ENCODE data around the gene ADAM12. TPM values are rescaled to one million over a fixed set of nuclear protein-coding genes. Genes with fewer than 3 reads are reported as not detected.
"Not testable (repeated sequence)": the region's sequence is repeated elsewhere in the genome, so short reads cannot be mapped to it uniquely, and the experiment has no call there.

The ADAM12 gene
- total and polyA plus RNA-seq, 2 experiments from 2014 or later, result 0.13 to 0.87 TPM

DNA sequence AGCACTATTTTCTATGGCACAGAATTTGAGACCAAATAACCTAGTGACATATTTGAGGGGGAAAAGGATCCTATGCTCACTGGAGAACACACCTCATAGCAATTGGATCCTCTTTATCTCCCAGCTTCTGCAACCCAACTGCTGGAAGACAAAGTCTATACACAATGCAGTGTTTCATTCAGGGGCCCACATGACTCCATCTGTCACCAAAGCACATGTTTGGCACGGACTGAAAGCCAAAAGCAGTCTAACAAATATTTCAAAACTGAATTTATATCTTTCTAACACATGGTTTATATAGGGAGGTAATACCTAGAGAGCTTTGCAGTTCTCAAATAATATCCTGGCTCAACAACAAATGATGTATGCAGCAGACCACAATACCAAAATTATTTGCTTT is 39.2 kb downstream of the ADAM12 start:
- no peaks in the 10 kb centered on the region for H3K79me2 ChIP-seq (replicated peaks; ENCODE audit: insufficient read depth)

DNA sequence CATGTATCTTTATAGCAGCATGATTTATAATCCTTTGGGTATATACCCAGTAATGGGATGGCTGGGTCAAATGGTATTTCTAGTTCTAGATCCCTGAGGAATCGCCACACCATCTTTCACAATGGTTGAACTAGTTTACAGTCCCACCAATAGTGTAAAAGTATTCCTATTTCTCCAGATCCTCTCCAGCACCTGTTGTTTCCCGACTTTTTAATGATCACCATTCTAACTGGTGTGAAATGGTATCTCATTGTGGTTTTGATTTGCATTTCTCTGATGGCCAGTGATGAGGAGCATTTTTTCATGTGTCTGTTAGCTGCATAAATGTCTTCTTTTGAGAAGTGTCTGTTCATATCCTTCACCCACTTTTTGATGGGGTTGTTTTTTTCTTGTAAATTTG is 44.8 kb downstream of the ADAM12 start:
- ATAC-seq; H3K27me3 ChIP-seq (ENCODE audit: insufficient read depth); H3K79me2 ChIP-seq (replicated peaks; ENCODE audit: insufficient read depth); DNase-seq (ENCODE audit: low spot score); H3K9me3 Mint-ChIP-seq; H3K27me3 Mint-ChIP-seq (ENCODE audit: insufficient read depth, low read depth, poor library complexity); H3K27ac ChIP-seq (ENCODE audit: low read depth); H3K36me3 Mint-ChIP-seq (ENCODE audit: low read depth); H3K4me1 Mint-ChIP-seq; H3K36me3 ChIP-seq (ENCODE audit: insufficient read depth); H2AFZ ChIP-seq; H3K27ac Mint-ChIP-seq; H3K4me3 ChIP-seq; H3K4me3 Mint-ChIP-seq; H3K4me2 ChIP-seq; H3K4me1 ChIP-seq (ENCODE audit: insufficient read depth); H3F3A ChIP-seq (replicated peaks; ENCODE audit: low read depth); H3K9me2 ChIP-seq (ENCODE audit: insufficient read depth); H4K20me1 ChIP-seq (replicated peaks; ENCODE audit: insufficient read depth): not testable (repeated sequence)

More for the DNA sequence above, 39.2 kb downstream of the ADAM12 start:
- Histone ChIP-seq H3K27me3 (ENCODE audit: insufficient read depth) (no peaks in the 10 kb centered on the region), H3K4me2 (no peak overlapping the region), H3K4me1 (ENCODE audit: insufficient read depth) (no peaks in the 10 kb centered on the region), H3F3A (replicated peaks; ENCODE audit: low read depth) (no peaks in the 10 kb centered on the region), H4K20me1 (replicated peaks; ENCODE audit: insufficient read depth) (no peaks in the 10 kb centered on the region), H3K27ac (ENCODE audit: low read depth) (no peak overlapping the region), H2AFZ (no peak overlapping the region), H3K9me2 (ENCODE audit: insufficient read depth) (no peaks in the 10 kb centered on the region), H3K4me3 (no peak overlapping the region), H3K36me3 (ENCODE audit: insufficient read depth) (no peaks in the 10 kb centered on the region)
- TF ChIP-seq, protein P1, sequence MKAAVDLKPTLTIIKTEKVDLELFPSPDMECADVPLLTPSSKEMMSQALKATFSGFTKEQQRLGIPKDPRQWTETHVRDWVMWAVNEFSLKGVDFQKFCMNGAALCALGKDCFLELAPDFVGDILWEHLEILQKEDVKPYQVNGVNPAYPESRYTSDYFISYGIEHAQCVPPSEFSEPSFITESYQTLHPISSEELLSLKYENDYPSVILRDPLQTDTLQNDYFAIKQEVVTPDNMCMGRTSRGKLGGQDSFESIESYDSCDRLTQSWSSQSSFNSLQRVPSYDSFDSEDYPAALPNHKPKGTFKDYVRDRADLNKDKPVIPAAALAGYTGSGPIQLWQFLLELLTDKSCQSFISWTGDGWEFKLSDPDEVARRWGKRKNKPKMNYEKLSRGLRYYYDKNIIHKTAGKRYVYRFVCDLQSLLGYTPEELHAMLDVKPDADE (IDR thresholded peaks at IDR 0.05), result no peak
- TF ChIP-seq POLR2AphosphoS5 (IDR thresholded peaks at IDR 0.05; ENCODE audit: low read depth), result no peak
- TF ChIP-seq JUNB (IDR thresholded peaks at IDR 0.05; ENCODE audit: unreplicated experiment), result no peak
- no peak for TF ChIP-seq EZH2 (IDR thresholded peaks at IDR 0.05; ENCODE audit: low read depth, unreplicated experiment)
- TF ChIP-seq NANOG (IDR thresholded peaks at IDR 0.05; ENCODE audit: borderline replicate concordance), result no peak
- TF ChIP-seq, protein P2, sequence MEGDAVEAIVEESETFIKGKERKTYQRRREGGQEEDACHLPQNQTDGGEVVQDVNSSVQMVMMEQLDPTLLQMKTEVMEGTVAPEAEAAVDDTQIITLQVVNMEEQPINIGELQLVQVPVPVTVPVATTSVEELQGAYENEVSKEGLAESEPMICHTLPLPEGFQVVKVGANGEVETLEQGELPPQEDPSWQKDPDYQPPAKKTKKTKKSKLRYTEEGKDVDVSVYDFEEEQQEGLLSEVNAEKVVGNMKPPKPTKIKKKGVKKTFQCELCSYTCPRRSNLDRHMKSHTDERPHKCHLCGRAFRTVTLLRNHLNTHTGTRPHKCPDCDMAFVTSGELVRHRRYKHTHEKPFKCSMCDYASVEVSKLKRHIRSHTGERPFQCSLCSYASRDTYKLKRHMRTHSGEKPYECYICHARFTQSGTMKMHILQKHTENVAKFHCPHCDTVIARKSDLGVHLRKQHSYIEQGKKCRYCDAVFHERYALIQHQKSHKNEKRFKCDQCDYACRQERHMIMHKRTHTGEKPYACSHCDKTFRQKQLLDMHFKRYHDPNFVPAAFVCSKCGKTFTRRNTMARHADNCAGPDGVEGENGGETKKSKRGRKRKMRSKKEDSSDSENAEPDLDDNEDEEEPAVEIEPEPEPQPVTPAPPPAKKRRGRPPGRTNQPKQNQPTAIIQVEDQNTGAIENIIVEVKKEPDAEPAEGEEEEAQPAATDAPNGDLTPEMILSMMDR (conservative IDR thresholded peaks at IDR 0.05; ENCODE audit: low read depth in 2 of 2), result no peak
- no peak for TF ChIP-seq ZNF114 (CRISPR knock-in tag; IDR thresholded peaks at IDR 0.05)
- TF ChIP-seq, protein P3, sequence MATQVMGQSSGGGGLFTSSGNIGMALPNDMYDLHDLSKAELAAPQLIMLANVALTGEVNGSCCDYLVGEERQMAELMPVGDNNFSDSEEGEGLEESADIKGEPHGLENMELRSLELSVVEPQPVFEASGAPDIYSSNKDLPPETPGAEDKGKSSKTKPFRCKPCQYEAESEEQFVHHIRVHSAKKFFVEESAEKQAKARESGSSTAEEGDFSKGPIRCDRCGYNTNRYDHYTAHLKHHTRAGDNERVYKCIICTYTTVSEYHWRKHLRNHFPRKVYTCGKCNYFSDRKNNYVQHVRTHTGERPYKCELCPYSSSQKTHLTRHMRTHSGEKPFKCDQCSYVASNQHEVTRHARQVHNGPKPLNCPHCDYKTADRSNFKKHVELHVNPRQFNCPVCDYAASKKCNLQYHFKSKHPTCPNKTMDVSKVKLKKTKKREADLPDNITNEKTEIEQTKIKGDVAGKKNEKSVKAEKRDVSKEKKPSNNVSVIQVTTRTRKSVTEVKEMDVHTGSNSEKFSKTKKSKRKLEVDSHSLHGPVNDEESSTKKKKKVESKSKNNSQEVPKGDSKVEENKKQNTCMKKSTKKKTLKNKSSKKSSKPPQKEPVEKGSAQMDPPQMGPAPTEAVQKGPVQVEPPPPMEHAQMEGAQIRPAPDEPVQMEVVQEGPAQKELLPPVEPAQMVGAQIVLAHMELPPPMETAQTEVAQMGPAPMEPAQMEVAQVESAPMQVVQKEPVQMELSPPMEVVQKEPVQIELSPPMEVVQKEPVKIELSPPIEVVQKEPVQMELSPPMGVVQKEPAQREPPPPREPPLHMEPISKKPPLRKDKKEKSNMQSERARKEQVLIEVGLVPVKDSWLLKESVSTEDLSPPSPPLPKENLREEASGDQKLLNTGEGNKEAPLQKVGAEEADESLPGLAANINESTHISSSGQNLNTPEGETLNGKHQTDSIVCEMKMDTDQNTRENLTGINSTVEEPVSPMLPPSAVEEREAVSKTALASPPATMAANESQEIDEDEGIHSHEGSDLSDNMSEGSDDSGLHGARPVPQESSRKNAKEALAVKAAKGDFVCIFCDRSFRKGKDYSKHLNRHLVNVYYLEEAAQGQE (IDR thresholded peaks at IDR 0.05; ENCODE audit: unreplicated experiment), result no peak
- no peak for TF ChIP-seq EZH2phosphoT487 (IDR thresholded peaks at IDR 0.05; ENCODE audit: unreplicated experiment)
- TF ChIP-seq ZNF331 (CRISPR knock-in tag; IDR thresholded peaks at IDR 0.05; ENCODE audit: low read depth), result no peak
- ATAC-seq, result no peak
- no peaks in the 10 kb centered on the region for H3K27me3 Mint-ChIP-seq (ENCODE audit: insufficient read depth, low read depth, poor library complexity)
- no peak overlapping the region for H3K27ac Mint-ChIP-seq
- peaks cover 8% of the 10 kb centered on the region; the same call in 2 of the 3 replicates for H3K4me1 Mint-ChIP-seq
- H3K36me3 Mint-ChIP-seq (ENCODE audit: low read depth), result peaks cover 2% of the 10 kb centered on the region; the same call in 1 of the 3 replicates
- H3K4me3 Mint-ChIP-seq, result no peak overlapping the region
- peaks cover 5% of the 10 kb centered on the region; the same call in 2 of the 3 replicates for H3K9me3 Mint-ChIP-seq
- DNase-seq (ENCODE audit: low spot score), result no peak
